Smooth muscle cell (in vitro differentiated cells): ENCODE data around the gene MYL12A. TPM values are rescaled to one million over a fixed set of nuclear protein-coding genes. Genes with fewer than 3 reads are reported as not detected.

ENCODE experiments used
- DNase-seq: peaks from one replicate; lab custom pipeline; 2025; ENCODE audit not compliant: unreplicated experiment; lab: John Stamatoyannopoulos, UW
- H2AFZ ChIP-seq: fragments of 200-600 bp; sonication (generic); 2 replicates; pipeline ENCODE4 v1.6.0; 2016; ENCODE audit warnings: antibody characterized with exemption, low read depth, mild to moderate bottlenecking
- H3F3A ChIP-seq: fragments of 200-600 bp; sonication (generic); 2 replicates; pipeline ENCODE4 v1.6.0; 2017; ENCODE audit warnings: antibody characterized with exemption, low read depth
- H3K27ac ChIP-seq: fragments of 200-600 bp; sonication (generic); 2 replicates; pipeline ENCODE4 v1.5.1; 2016; ENCODE audit warnings: low read depth, mild to moderate bottlenecking
- H3K27me3 ChIP-seq: fragments of 200-600 bp; sonication (generic); 2 replicates; pipeline ENCODE4 v1.6.1; 2016; ENCODE audit warnings: low read depth, mild to moderate bottlenecking
- H3K36me3 ChIP-seq: fragments of 200-600 bp; sonication (generic); 2 replicates; pipeline ENCODE4 v1.5.1; 2016; ENCODE audit warnings: low read depth
- H3K4me1 ChIP-seq: fragments of 200-600 bp; sonication (generic); 2 replicates; pipeline ENCODE4 v1.5.1; 2016; ENCODE audit warnings: low read depth
- H3K4me2 ChIP-seq: fragments of 200-600 bp; sonication (generic); 2 replicates; pipeline ENCODE4 v1.6.0; 2016; ENCODE audit warnings: mild to moderate bottlenecking
- H3K4me3 ChIP-seq: fragments of 200-600 bp; sonication (generic); 2 replicates; pipeline ENCODE4 v1.5.1; 2016; ENCODE audit warnings: mild to moderate bottlenecking
- H3K79me2 ChIP-seq: fragments of 200-600 bp; sonication (generic); 2 replicates; pipeline ENCODE4 v1.6.0; 2016; ENCODE audit warnings: low read depth, mild to moderate bottlenecking
- H3K9ac ChIP-seq: fragments of 200-600 bp; sonication (generic); 2 replicates; pipeline ENCODE4 v1.6.0; 2016; ENCODE audit warnings: low read depth
- H3K9me3 ChIP-seq: fragments of 200-600 bp; sonication (generic); replicated peaks from 2 replicates; pipeline ENCODE4 v1.5.1; 2016; ENCODE audit warnings: low read depth
- H4K20me1 ChIP-seq: fragments of 200-600 bp; sonication (generic); 2 replicates; pipeline ENCODE4 v1.6.0; 2016; ENCODE audit warnings: low read depth
- WGBS: methylation state at CpG from one replicate; pipeline ENCODE4 v1.1.7; 2016; ENCODE audit warnings: low lambda C conversion rate; 5-methylcytosine and 5-hydroxymethylcytosine counted together
- polyA plus RNA-seq: library from polyadenylated mRNA; unstranded; fragments of >200 nt; fragmentation: Nextera tagmentation; extraction: Ambion mirVana; gene quantifications from 2 replicates; pipeline ENCODE4 v1.2.1, GENCODE V29; 2016
- total RNA-seq: library from RNA; depleted of rRNA; stranded (reverse); fragments of >200 nt; gene quantifications from 2 replicates; pipeline ENCODE4 v1.2.3, GENCODE V29; 2014
- TF ChIP-seq, protein P1 (sequence below): fragments of 200-600 bp; sonication (generic); IDR thresholded peaks from 2 replicates; pipeline ENCODE4 v1.5.1; 2017; ENCODE audit warnings: borderline replicate concordance, mild to moderate bottlenecking, antibody characterized with exemption; ENCODE audit not compliant: insufficient read depth, poor library complexity, severe bottlenecking

The MYL12A gene
- total and polyA plus RNA-seq, 2 experiments from 2014 or later: 777 to 953 TPM

GRCh38 chr18:3262234-3263131 lies 14.9 kb downstream of the MYL12A start:
- H3K79me2 ChIP-seq: peaks cover 72% of the 10 kb centered on the region
- H3K9ac ChIP-seq: peak overlapping the region; percentile 99
- TF ChIP-seq, protein P1, sequence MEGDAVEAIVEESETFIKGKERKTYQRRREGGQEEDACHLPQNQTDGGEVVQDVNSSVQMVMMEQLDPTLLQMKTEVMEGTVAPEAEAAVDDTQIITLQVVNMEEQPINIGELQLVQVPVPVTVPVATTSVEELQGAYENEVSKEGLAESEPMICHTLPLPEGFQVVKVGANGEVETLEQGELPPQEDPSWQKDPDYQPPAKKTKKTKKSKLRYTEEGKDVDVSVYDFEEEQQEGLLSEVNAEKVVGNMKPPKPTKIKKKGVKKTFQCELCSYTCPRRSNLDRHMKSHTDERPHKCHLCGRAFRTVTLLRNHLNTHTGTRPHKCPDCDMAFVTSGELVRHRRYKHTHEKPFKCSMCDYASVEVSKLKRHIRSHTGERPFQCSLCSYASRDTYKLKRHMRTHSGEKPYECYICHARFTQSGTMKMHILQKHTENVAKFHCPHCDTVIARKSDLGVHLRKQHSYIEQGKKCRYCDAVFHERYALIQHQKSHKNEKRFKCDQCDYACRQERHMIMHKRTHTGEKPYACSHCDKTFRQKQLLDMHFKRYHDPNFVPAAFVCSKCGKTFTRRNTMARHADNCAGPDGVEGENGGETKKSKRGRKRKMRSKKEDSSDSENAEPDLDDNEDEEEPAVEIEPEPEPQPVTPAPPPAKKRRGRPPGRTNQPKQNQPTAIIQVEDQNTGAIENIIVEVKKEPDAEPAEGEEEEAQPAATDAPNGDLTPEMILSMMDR: no peak
- DNase-seq: no peak
- H3K4me2 ChIP-seq: peak overlapping the region; percentile 96
- peak overlapping the region; percentile 97 for H3K4me3 ChIP-seq
- peak overlapping the region; percentile 97 for H3K27ac ChIP-seq
- peaks cover 33% of the 10 kb centered on the region for H3F3A ChIP-seq
- WGBS: 1% methylated on average over 42 of the region's 69 CpGs
- H3K4me1 ChIP-seq: peaks cover 36% of the 10 kb centered on the region
- H3K36me3 ChIP-seq: peaks cover 3% of the 10 kb centered on the region
- H3K27me3 ChIP-seq: no peaks in the 10 kb centered on the region
- H4K20me1 ChIP-seq: peaks cover 51% of the 10 kb centered on the region
- H3K9me3 ChIP-seq: no peaks in the 10 kb centered on the region
- H2AFZ ChIP-seq: no peak overlapping the region

DNA sequence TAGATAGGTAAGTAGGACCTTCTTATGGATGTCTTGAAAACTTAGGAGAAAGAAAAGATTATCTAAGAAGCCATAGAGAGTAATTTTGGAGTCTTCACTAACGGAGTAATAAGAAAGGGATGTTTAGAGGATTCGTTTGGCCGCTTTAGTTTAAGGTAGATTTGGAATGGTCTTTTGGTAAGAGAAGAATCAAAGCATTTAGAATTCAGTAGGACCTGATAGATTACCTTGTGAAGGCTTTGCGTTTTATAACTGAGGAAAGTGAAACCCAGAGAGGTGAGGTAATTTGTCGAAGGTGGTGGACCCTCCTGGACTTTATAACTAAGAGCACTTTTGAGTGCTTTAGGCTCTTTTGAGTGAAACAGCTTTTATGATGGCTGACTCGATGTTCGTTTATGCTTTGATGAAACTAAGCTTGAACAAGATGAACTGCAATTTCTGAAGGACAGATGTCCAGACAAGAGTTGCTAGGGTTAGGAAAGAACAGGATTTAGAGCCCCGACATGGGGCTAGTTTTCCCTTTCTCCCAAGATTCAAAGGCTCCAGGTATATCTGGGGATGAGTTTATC lies 15.6 kb downstream of the MYL12A start:
- Histone ChIP-seq H3K9ac (peak overlapping the region; percentile 99), H4K20me1 (peaks cover 58% of the 10 kb centered on the region), H3F3A (peaks cover 27% of the 10 kb centered on the region), H2AFZ (no peak overlapping the region), H3K4me2 (peak overlapping the region; percentile 96), H3K27me3 (no peaks in the 10 kb centered on the region), H3K36me3 (no peaks in the 10 kb centered on the region), H3K27ac (peak overlapping the region; percentile 97), H3K4me3 (peak overlapping the region; percentile 97), H3K4me1 (peaks cover 40% of the 10 kb centered on the region), H3K9me3 (no peaks in the 10 kb centered on the region), H3K79me2 (peaks cover 78% of the 10 kb centered on the region)
- no peak for DNase-seq
- TF ChIP-seq, protein P1: no peak
- WGBS: 21% methylated on average over 8 of the region's 8 CpGs

DNA sequence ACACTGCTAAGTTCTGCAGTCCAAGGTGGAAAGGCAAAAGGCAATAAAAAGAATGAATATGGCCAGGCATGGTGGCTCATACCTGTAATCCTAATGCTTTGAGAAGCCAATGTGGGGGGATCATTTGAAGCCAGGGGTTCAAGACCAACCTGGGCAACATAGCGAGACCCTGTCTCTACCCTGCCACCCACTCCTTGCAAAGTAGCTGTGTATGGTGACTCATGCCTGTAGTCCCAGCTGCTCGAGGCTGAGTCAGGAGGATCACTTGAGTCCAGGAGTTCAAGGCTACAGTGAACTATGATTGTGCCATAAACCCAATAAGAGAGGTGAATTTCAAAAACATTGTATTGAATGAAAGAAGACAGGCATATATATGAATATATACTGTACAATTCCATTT lies 16.8 kb downstream of the MYL12A start:
- peak overlapping the region; percentile 21 for H3K27ac ChIP-seq
- H3K4me2 ChIP-seq: peak overlapping the region; percentile 96
- peaks cover 43% of the 10 kb centered on the region for H3K4me1 ChIP-seq
- TF ChIP-seq, protein P1: no peak
- H4K20me1 ChIP-seq: peaks cover 70% of the 10 kb centered on the region
- DNase-seq: no peak
- H3K9me3 ChIP-seq: no peaks in the 10 kb centered on the region
- no peak overlapping the region for H2AFZ ChIP-seq
- H3K4me3 ChIP-seq: peak overlapping the region; percentile 97
- H3K27me3 ChIP-seq: no peaks in the 10 kb centered on the region
- H3K79me2 ChIP-seq: peaks cover 84% of the 10 kb centered on the region
- no peak overlapping the region for H3K9ac ChIP-seq
- no peaks in the 10 kb centered on the region for H3K36me3 ChIP-seq
- H3F3A ChIP-seq: peaks cover 17% of the 10 kb centered on the region
- 50% methylated on average over 2 of the region's 2 CpGs for WGBS
